Osteocyte (in vitro differentiated cells): ENCODE results near the gene CD2AP. TPM values are rescaled to one million over a fixed set of nuclear protein-coding genes. Genes with fewer than 3 reads are reported as not detected.

Source experiments
- DNase-seq: peaks from one replicate; pipeline ENCODE4 v3.0.0; 2021; ENCODE audit warnings: mixed read lengths; ENCODE audit not compliant: unreplicated experiment; ENCODE audit errors: extremely low spot score
- H3K27ac Mint-ChIP-seq: one replicate; pipeline ENCODE4 v1.8.0; 2021; ENCODE audit warnings: mild to moderate bottlenecking, mixed read lengths; ENCODE audit not compliant: unreplicated experiment
- H3K27me3 Mint-ChIP-seq: one replicate; pipeline ENCODE4 v1.8.0; 2021; ENCODE audit warnings: mixed read lengths; ENCODE audit not compliant: unreplicated experiment
- H3K36me3 Mint-ChIP-seq: one replicate; pipeline ENCODE4 v1.8.0; 2021; ENCODE audit warnings: mixed read lengths; ENCODE audit not compliant: unreplicated experiment
- H3K4me1 Mint-ChIP-seq: one replicate; pipeline ENCODE4 v1.8.0; 2021; ENCODE audit warnings: mixed read lengths; ENCODE audit not compliant: unreplicated experiment
- H3K4me3 Mint-ChIP-seq: one replicate; pipeline ENCODE4 v1.8.0; 2021; ENCODE audit warnings: mild to moderate bottlenecking, moderate library complexity, mixed read lengths; ENCODE audit not compliant: unreplicated experiment
- H3K9me3 Mint-ChIP-seq: one replicate; pipeline ENCODE4 v1.8.0; 2021; ENCODE audit warnings: mixed read lengths; ENCODE audit not compliant: unreplicated experiment
- total RNA-seq: library from RNA; stranded (reverse); gene quantifications from 2 replicates; pipeline ENCODE4 v1.2.1, GENCODE V29; 2021
- TF ChIP-seq, protein P1 (sequence below): fragments of 200-600 bp; sonication (generic); IDR thresholded peaks from 2 replicates; pipeline ENCODE4 v1.5.0; 2021; ENCODE audit warnings: antibody characterized with exemption, mild to moderate bottlenecking, moderate library complexity

CD2AP gene
- total RNA-seq, 1 donor from 2014 or later: 18.1 TPM

DNA sequence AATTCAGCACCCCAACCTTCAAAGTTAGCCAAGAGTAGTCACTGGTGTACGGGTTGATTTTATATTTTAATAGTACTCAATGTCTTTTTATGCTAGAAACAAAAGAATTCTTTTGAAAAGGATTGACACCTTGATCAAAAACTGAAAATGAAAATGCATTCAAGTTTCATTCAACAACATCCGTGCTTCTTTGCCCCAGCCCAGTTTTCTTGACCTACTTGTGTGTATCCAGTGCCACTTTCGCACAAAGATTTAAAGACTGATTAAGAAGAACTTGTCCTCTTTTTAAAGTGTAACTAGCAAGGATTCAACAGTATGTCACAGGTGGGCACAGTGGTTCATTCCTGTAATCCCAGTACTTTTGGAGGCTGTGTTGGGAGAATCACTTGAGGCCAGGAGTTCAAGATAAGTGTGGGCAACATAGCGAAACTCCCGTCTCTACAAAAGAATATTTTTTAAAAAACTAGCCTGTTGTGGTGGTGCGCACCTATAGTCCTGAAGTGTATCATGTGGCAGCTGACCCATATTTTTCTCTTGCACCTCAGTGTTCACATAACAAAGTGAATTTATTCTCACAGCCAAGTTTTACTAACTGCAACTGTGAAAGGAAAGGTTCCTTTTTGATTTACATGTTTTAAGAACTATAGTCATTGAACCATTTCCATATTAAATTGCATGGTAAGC is 22.7 kb upstream of the CD2AP start:
- H3K4me1 Mint-ChIP-seq: no peaks in the 10 kb centered on the region
- H3K27ac Mint-ChIP-seq: no peak overlapping the region
- TF ChIP-seq, protein P1, sequence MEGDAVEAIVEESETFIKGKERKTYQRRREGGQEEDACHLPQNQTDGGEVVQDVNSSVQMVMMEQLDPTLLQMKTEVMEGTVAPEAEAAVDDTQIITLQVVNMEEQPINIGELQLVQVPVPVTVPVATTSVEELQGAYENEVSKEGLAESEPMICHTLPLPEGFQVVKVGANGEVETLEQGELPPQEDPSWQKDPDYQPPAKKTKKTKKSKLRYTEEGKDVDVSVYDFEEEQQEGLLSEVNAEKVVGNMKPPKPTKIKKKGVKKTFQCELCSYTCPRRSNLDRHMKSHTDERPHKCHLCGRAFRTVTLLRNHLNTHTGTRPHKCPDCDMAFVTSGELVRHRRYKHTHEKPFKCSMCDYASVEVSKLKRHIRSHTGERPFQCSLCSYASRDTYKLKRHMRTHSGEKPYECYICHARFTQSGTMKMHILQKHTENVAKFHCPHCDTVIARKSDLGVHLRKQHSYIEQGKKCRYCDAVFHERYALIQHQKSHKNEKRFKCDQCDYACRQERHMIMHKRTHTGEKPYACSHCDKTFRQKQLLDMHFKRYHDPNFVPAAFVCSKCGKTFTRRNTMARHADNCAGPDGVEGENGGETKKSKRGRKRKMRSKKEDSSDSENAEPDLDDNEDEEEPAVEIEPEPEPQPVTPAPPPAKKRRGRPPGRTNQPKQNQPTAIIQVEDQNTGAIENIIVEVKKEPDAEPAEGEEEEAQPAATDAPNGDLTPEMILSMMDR: no peak
- no peak overlapping the region for H3K4me3 Mint-ChIP-seq
- no peaks in the 10 kb centered on the region for H3K27me3 Mint-ChIP-seq
- H3K36me3 Mint-ChIP-seq: no peaks in the 10 kb centered on the region
- DNase-seq: no peak
- H3K9me3 Mint-ChIP-seq: no peaks in the 10 kb centered on the region

GRCh38 chr6:47455533-47456209 is 21.9 kb upstream of the CD2AP start:
- no peak overlapping the region for H3K4me3 Mint-ChIP-seq
- H3K27ac Mint-ChIP-seq: no peak overlapping the region
- no peaks in the 10 kb centered on the region for H3K36me3 Mint-ChIP-seq
- H3K4me1 Mint-ChIP-seq: no peaks in the 10 kb centered on the region
- H3K9me3 Mint-ChIP-seq: no peaks in the 10 kb centered on the region
- no peaks in the 10 kb centered on the region for H3K27me3 Mint-ChIP-seq
- TF ChIP-seq, protein P1: no peak
- no peak for DNase-seq

DNA sequence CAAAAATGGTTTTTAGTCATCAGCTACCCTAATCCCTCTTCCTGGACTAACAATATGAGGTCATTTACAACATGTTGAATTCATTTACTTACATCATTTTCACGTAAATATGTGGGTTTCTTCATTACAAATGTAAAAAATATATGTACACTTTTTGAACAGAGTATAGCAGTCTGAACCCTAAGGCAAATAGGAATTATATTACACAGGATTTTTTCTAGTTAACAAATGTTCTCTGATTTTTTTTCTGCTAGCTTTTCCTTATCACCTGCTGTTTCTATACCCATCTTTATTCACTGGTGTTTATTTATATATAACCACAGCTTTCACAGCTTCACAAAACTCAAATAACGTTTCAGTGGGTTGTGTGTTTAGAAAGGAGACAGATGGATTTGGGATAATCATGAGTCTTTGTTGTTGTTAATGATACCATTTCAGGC is 21.0 kb upstream of the CD2AP start:
- Mint-ChIP-seq H3K27me3 (no peaks in the 10 kb centered on the region), H3K36me3 (no peaks in the 10 kb centered on the region), H3K4me3 (no peak overlapping the region), H3K9me3 (no peaks in the 10 kb centered on the region), H3K4me1 (no peaks in the 10 kb centered on the region), H3K27ac (no peak overlapping the region)
- DNase-seq: no peak
- TF ChIP-seq, protein P1: no peak

GRCh38 chr6:47457370-47457769 is 20.2 kb upstream of the CD2AP start:
- H3K4me3 Mint-ChIP-seq: no peak overlapping the region
- no peaks in the 10 kb centered on the region for H3K9me3 Mint-ChIP-seq

GRCh38 chr6:47464052-47464451 is 13.5 kb upstream of the CD2AP start:
- Mint-ChIP-seq H3K9me3 (no peaks in the 10 kb centered on the region), H3K36me3 (no peaks in the 10 kb centered on the region), H3K4me1 (no peaks in the 10 kb centered on the region), H3K27me3 (peaks cover 7% of the 10 kb centered on the region), H3K4me3 (no peak overlapping the region), H3K27ac (no peak overlapping the region)
- TF ChIP-seq, protein P1: no peak
- DNase-seq: no peak

More at GRCh38 chr6:47457370-47457769, 20.2 kb upstream of the CD2AP start:
- no peak overlapping the region for H3K27ac Mint-ChIP-seq
- H3K27me3 Mint-ChIP-seq: no peaks in the 10 kb centered on the region
- no peaks in the 10 kb centered on the region for H3K36me3 Mint-ChIP-seq
- DNase-seq: no peak
- TF ChIP-seq, protein P1: no peak
- H3K4me1 Mint-ChIP-seq: no peaks in the 10 kb centered on the region
